ENCODE results near the gene COMMD2. TPM values are rescaled to one million over a fixed set of nuclear protein-coding genes. Genes with fewer than 3 reads are reported as not detected.

Gene COMMD2
- total and polyA plus RNA-seq, 10 of the 15 experiments (the other 5 are each of a cell fraction or from before 2014, with no cell fraction given): 23.0 to 97.0 (median 50.9) TPM

DNA sequence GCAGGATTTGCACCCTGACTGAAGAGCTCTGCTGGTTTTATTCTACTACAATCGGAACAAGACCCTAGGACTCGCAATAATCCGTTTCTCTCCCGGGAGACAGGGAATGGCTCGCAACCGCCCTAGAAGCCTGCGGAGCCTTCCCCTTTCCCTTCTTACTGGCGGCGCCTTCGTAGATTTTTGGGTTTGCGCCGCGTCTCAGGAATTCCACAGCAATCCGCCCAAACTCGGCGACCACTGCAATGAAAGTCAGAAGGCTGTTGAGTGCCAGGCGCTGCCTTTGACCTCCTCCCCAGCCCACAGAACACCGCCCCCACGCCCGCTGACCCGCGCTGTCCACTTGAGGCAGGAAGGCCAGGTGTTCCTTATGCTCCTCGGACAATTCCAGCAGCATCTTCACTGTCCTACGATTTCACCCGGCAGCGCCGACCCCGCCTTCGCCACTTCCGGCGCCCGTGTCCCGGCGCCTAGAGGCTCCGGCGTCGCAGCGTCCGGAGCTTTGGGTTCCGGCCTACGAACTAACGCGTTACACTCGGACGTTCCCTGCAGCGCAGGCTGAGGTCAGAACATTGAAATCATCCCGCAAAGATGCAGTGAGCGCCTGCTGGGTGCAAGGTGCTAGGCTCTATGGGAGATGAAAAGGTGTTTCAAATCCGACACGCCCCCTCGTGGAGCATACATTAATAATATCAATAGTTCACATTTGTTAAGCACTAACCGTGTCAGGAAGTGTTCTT lies at the start of gene COMMD2 (continued):
- TF ChIP-seq, protein P1, sequence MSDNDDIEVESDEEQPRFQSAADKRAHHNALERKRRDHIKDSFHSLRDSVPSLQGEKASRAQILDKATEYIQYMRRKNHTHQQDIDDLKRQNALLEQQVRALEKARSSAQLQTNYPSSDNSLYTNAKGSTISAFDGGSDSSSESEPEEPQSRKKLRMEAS (IDR thresholded peaks at IDR 0.05; ENCODE audit: low read depth, low read length): no peak
- TF ChIP-seq, protein P2, sequence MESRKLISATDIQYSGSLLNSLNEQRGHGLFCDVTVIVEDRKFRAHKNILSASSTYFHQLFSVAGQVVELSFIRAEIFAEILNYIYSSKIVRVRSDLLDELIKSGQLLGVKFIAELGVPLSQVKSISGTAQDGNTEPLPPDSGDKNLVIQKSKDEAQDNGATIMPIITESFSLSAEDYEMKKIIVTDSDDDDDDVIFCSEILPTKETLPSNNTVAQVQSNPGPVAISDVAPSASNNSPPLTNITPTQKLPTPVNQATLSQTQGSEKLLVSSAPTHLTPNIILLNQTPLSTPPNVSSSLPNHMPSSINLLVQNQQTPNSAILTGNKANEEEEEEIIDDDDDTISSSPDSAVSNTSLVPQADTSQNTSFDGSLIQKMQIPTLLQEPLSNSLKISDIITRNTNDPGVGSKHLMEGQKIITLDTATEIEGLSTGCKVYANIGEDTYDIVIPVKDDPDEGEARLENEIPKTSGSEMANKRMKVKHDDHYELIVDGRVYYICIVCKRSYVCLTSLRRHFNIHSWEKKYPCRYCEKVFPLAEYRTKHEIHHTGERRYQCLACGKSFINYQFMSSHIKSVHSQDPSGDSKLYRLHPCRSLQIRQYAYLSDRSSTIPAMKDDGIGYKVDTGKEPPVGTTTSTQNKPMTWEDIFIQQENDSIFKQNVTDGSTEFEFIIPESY (IDR thresholded peaks at IDR 0.05): no peak
- TF ChIP-seq SRF (IDR thresholded peaks at IDR 0.05; ENCODE audit: low read depth in 2 of 2, low read length in 2 of 2) (peak in 1 of 2 experiments; percentile 93; a peak in 2 of 4 replicates), MEF2A (IDR thresholded peaks at IDR 0.05; ENCODE audit: insufficient read depth, low read depth, low read length) (peak; percentile 81), SUZ12 (IDR thresholded peaks at IDR 0.05; ENCODE audit: unreplicated experiment) (no peak), SMAD5 (IDR thresholded peaks at IDR 0.05; ENCODE audit: low read depth) (peak; percentile 79; the same call in 1 of the 2 replicates), ZZZ3 (IDR thresholded peaks at IDR 0.05; ENCODE audit: control insufficient read depth, insufficient read length, low read depth) (no peak), PML (IDR thresholded peaks at IDR 0.05; ENCODE audit: low read length) (peak; percentile 94), BCL11A (IDR thresholded peaks at IDR 0.05; ENCODE audit: low read depth, low read length) (no peak), TCF12 (IDR thresholded peaks at IDR 0.05; ENCODE audit: low read depth, low read length) (peak; percentile 66; the same call in 1 of the 2 replicates), KDM1A (IDR thresholded peaks at IDR 0.05; ENCODE audit: borderline replicate concordance) (no peak), CBX5 (IDR thresholded peaks at IDR 0.05; ENCODE audit: low read depth) (peak; percentile 98), HDAC2 (IDR thresholded peaks at IDR 0.05) (peak; percentile 75; the same call in 1 of the 2 replicates), MTA3 (IDR thresholded peaks at IDR 0.05; ENCODE audit: borderline replicate concordance, low read length) (no peak; the same call in 1 of the 2 replicates), ZBED1 (IDR thresholded peaks at IDR 0.05; ENCODE audit: borderline replicate concordance) (peak; percentile 57; the same call in 1 of the 2 replicates)
- TF ChIP-seq, protein P3, sequence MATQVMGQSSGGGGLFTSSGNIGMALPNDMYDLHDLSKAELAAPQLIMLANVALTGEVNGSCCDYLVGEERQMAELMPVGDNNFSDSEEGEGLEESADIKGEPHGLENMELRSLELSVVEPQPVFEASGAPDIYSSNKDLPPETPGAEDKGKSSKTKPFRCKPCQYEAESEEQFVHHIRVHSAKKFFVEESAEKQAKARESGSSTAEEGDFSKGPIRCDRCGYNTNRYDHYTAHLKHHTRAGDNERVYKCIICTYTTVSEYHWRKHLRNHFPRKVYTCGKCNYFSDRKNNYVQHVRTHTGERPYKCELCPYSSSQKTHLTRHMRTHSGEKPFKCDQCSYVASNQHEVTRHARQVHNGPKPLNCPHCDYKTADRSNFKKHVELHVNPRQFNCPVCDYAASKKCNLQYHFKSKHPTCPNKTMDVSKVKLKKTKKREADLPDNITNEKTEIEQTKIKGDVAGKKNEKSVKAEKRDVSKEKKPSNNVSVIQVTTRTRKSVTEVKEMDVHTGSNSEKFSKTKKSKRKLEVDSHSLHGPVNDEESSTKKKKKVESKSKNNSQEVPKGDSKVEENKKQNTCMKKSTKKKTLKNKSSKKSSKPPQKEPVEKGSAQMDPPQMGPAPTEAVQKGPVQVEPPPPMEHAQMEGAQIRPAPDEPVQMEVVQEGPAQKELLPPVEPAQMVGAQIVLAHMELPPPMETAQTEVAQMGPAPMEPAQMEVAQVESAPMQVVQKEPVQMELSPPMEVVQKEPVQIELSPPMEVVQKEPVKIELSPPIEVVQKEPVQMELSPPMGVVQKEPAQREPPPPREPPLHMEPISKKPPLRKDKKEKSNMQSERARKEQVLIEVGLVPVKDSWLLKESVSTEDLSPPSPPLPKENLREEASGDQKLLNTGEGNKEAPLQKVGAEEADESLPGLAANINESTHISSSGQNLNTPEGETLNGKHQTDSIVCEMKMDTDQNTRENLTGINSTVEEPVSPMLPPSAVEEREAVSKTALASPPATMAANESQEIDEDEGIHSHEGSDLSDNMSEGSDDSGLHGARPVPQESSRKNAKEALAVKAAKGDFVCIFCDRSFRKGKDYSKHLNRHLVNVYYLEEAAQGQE (IDR thresholded peaks at IDR 0.05; ENCODE audit: low read depth, low read length): no peak
- TF ChIP-seq, protein P4, sequence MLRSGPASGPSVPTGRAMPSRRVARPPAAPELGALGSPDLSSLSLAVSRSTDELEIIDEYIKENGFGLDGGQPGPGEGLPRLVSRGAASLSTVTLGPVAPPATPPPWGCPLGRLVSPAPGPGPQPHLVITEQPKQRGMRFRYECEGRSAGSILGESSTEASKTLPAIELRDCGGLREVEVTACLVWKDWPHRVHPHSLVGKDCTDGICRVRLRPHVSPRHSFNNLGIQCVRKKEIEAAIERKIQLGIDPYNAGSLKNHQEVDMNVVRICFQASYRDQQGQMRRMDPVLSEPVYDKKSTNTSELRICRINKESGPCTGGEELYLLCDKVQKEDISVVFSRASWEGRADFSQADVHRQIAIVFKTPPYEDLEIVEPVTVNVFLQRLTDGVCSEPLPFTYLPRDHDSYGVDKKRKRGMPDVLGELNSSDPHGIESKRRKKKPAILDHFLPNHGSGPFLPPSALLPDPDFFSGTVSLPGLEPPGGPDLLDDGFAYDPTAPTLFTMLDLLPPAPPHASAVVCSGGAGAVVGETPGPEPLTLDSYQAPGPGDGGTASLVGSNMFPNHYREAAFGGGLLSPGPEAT (IDR thresholded peaks at IDR 0.05; ENCODE audit: low read depth): peak; percentile 90
- TF ChIP-seq, protein P5, sequence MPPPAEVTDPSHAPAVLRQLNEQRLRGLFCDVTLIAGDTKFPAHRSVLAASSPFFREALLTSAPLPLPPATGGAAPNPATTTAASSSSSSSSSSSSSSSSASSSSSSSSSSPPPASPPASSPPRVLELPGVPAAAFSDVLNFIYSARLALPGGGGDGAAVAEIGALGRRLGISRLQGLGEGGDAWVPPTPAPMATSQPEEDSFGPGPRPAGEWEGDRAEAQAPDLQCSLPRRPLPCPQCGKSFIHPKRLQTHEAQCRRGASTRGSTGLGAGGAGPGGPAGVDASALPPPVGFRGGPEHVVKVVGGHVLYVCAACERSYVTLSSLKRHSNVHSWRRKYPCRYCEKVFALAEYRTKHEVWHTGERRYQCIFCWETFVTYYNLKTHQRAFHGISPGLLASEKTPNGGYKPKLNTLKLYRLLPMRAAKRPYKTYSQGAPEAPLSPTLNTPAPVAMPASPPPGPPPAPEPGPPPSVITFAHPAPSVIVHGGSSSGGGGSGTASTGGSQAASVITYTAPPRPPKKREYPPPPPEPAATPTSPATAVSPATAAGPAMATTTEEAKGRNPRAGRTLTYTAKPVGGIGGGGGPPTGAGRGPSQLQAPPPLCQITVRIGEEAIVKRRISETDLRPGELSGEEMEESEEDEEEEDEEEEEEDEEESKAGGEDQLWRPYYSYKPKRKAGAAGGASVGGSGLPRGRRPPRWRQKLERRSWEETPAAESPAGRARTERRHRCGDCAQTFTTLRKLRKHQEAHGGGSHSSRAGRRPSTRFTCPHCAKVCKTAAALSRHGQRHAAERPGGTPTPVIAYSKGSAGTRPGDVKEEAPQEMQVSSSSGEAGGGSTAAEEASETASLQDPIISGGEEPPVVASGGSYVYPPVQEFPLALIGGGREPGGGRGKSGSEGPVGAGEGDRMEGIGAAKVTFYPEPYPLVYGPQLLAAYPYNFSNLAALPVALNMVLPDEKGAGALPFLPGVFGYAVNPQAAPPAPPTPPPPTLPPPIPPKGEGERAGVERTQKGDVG (CRISPR knock-in tag; IDR thresholded peaks at IDR 0.05): no peak
